ENCODE data around the gene KISS1. TPM values are rescaled to one million over a fixed set of nuclear protein-coding genes. Genes with fewer than 3 reads are reported as not detected.

The KISS1 gene
- total RNA-seq, 6 experiments from 2014 or later: 0.51 to 1.1 (median 0.72) TPM; not detected in 3

- no peaks in the 10 kb centered on the region for H3K36me3 ChIP-seq
- intact Hi-C loops (cut with DNase I): no loop called here
- H3K4me1 ChIP-seq: peaks cover 0 to 6% (median 0%) of the 10 kb centered on the region in 4 donors
Observed at GRCh38 chr1:204194080-204194479, 2.2 kb downstream of the KISS1 start.

GRCh38 chr1:204192589-204193352 lies 3.5 kb downstream of the KISS1 start:
- H3K27me3 ChIP-seq: no peaks in the 10 kb centered on the region
- DNase-seq (no peak), ATAC-seq (no peak)
- no peak for TF ChIP-seq POLR2A (IDR thresholded peaks at IDR 0.05)
- TF ChIP-seq CTCF (IDR thresholded peaks at IDR 0.05): no peak
- no peak overlapping the region for H3K27ac ChIP-seq
- WGBS (ENCODE audit: insufficient coverage, low coverage, low lambda C conversion rate, missing lambda C conversion rate): 83% methylated on average over 2 of the region's 3 CpGs
- H3K36me3 ChIP-seq: no peaks in the 10 kb centered on the region
- no peaks in the 10 kb centered on the region for H3K9me3 ChIP-seq
- H3K4me1 ChIP-seq: peaks cover 0 to 6% (median 0%) of the 10 kb centered on the region in 4 donors
- intact Hi-C loops (cut with DNase I): no loop called here
- H3K4me3 ChIP-seq: no peak overlapping the region

More at GRCh38 chr1:204194080-204194479, 2.2 kb downstream of the KISS1 start:
- Histone ChIP-seq H3K27ac (no peak overlapping the region), H3K9me3 (no peaks in the 10 kb centered on the region), H3K27me3 (no peaks in the 10 kb centered on the region), H3K4me3 (no peak overlapping the region)
- ATAC-seq (no peak), DNase-seq (no peak)
- WGBS (ENCODE audit: insufficient coverage, low coverage, low lambda C conversion rate, missing lambda C conversion rate): 71% methylated on average over 2 of the region's 2 CpGs
- no peak for TF ChIP-seq CTCF (IDR thresholded peaks at IDR 0.05)
- TF ChIP-seq POLR2A (IDR thresholded peaks at IDR 0.05): no peak

GRCh38 chr1:204192046-204192445 lies 4.2 kb downstream of the KISS1 start:
- ATAC-seq (no peak), DNase-seq (no peak)
- H3K9me3 ChIP-seq: no peaks in the 10 kb centered on the region
- H3K4me3 ChIP-seq: no peak overlapping the region
- H3K36me3 ChIP-seq: no peaks in the 10 kb centered on the region
- no peaks in the 10 kb centered on the region for H3K27me3 ChIP-seq
- peaks cover 0 to 6% (median 0%) of the 10 kb centered on the region in 4 donors for H3K4me1 ChIP-seq
- TF ChIP-seq POLR2A (IDR thresholded peaks at IDR 0.05): no peak
- no peak for TF ChIP-seq CTCF (IDR thresholded peaks at IDR 0.05)
- intact Hi-C loops (cut with DNase I): no loop called here
- 85% methylated on average over 2 of the region's 2 CpGs for WGBS (ENCODE audit: insufficient coverage, low coverage, low lambda C conversion rate, missing lambda C conversion rate)
- H3K27ac ChIP-seq: no peak overlapping the region

GRCh38 chr1:204191456-204191855 lies 4.8 kb downstream of the KISS1 start:
- Histone ChIP-seq H3K36me3 (no peaks in the 10 kb centered on the region), H3K9me3 (no peaks in the 10 kb centered on the region), H3K27me3 (no peaks in the 10 kb centered on the region), H3K27ac (no peak overlapping the region), H3K4me3 (no peak overlapping the region), H3K4me1 (peaks cover 0 to 6% (median 0%) of the 10 kb centered on the region in 4 donors)
- intact Hi-C loops (cut with DNase I): no loop called here
- 43% methylated on average over 5 of the region's 7 CpGs for WGBS (ENCODE audit: insufficient coverage, low coverage, low lambda C conversion rate, missing lambda C conversion rate)
- DNase-seq (no peak), ATAC-seq (no peak)
- TF ChIP-seq CTCF (IDR thresholded peaks at IDR 0.05) (no peak), POLR2A (IDR thresholded peaks at IDR 0.05) (no peak)

Measured in right lobe of liver (tissue), 6 donors.